WTC11 (cell line): ENCODE measurements around the gene A1BG. TPM values are rescaled to one million over a fixed set of nuclear protein-coding genes. Genes with fewer than 3 reads are reported as not detected.
A peak's percentile ranks its signal among the peaks of the same experiment; 100 is the strongest.

Experiments
- ATF1 ChIP-seq: sonication (generic); formaldehyde crosslinking; IDR thresholded peaks from 2 replicates; pipeline ENCODE4 v1.8.1; 2023; ENCODE audit warnings: mild to moderate bottlenecking, moderate library complexity, missing genetic modification reagents
- CREB1 ChIP-seq: sonication (generic); formaldehyde crosslinking; IDR thresholded peaks from 2 replicates; pipeline ENCODE4 v1.8.0; 2023; ENCODE audit warnings: mild to moderate bottlenecking, missing genetic modification reagents
- ELF4 ChIP-seq: sonication (generic); formaldehyde crosslinking; IDR thresholded peaks from 2 replicates; pipeline ENCODE4 v1.8.1; 2022; ENCODE audit warnings: low read depth, mild to moderate bottlenecking, moderate library complexity, missing genetic modification reagents
- EMX1 ChIP-seq: fragments of 250-450 bp; sonication (Bioruptor Pico); IDR thresholded peaks from 2 replicates; pipeline ENCODE4 v1.8.0; 2021; ENCODE audit warnings: mild to moderate bottlenecking
- ESRRA ChIP-seq: sonication (generic); formaldehyde crosslinking; IDR thresholded peaks from 2 replicates; pipeline ENCODE4 v1.8.1; 2022; ENCODE audit warnings: mild to moderate bottlenecking, missing genetic modification reagents, borderline replicate concordance
- GRHL2 ChIP-seq: fragments of 250-450 bp; sonication (Bioruptor Pico); IDR thresholded peaks from 2 replicates; pipeline ENCODE4 v1.8.0; 2022; ENCODE audit warnings: mild to moderate bottlenecking, moderate library complexity; ENCODE audit not compliant: insufficient replicate concordance, severe bottlenecking
- GTF2I ChIP-seq: fragments of 250-450 bp; sonication (Bioruptor Pico); conservative IDR thresholded peaks from 2 replicates; pipeline ENCODE4 v1.4.0; 2021; ENCODE audit warnings: mild to moderate bottlenecking
- MYBL2 ChIP-seq: sonication (generic); formaldehyde crosslinking; IDR thresholded peaks from 2 replicates; pipeline ENCODE4 v1.8.1; 2023; ENCODE audit warnings: mild to moderate bottlenecking, moderate library complexity, missing genetic modification reagents
- NFYB ChIP-seq: sonication (generic); formaldehyde crosslinking; conservative IDR thresholded peaks from 2 replicates; pipeline ENCODE4 v1.8.0; 2022; ENCODE audit warnings: low read depth, missing genetic modification reagents
- ZNF121 ChIP-seq: sonication (generic); formaldehyde crosslinking; IDR thresholded peaks from 2 replicates; pipeline ENCODE4 v1.8.0; 2023; ENCODE audit warnings: missing genetic modification reagents
- ZNF232 ChIP-seq: sonication (generic); formaldehyde crosslinking; IDR thresholded peaks from 2 replicates; pipeline ENCODE4 v1.8.0; 2022; ENCODE audit warnings: mild to moderate bottlenecking, missing genetic modification reagents
- ZNF423 ChIP-seq: fragments of 250-450 bp; sonication (Bioruptor Pico); IDR thresholded peaks from 2 replicates; pipeline ENCODE4 v2.1.2; 2022; ENCODE audit warnings: mild to moderate bottlenecking, moderate library complexity
- total RNA-seq: library from RNA; stranded (reverse); gene quantifications from 3 replicates; pipeline ENCODE4 v1.2.3, GENCODE V29; 2021
- TF ChIP-seq, protein P1 (sequence below): fragments of 250-450 bp; sonication (Bioruptor Pico); IDR thresholded peaks from 2 replicates; pipeline ENCODE4 v2.1.2; 2022; ENCODE audit warnings: mild to moderate bottlenecking, moderate library complexity
- TF ChIP-seq, protein P2 (sequence below): fragments of 250-450 bp; sonication (Bioruptor Pico); IDR thresholded peaks from 2 replicates; pipeline ENCODE4 v1.9.0; 2021; ENCODE audit warnings: mild to moderate bottlenecking, borderline replicate concordance
- TF ChIP-seq, protein P3 (sequence below): sonication (generic); formaldehyde crosslinking; IDR thresholded peaks from 2 replicates; pipeline ENCODE4 v1.8.0; 2022; ENCODE audit warnings: mild to moderate bottlenecking, missing genetic modification reagents
- TF ChIP-seq, protein P4 (sequence below): sonication (generic); formaldehyde crosslinking; IDR thresholded peaks from 2 replicates; pipeline ENCODE4 v1.8.1; 2023; ENCODE audit warnings: mild to moderate bottlenecking, moderate library complexity, missing genetic modification reagents
- TF ChIP-seq, protein P5 (sequence below): fragments of 250-450 bp; sonication (Bioruptor Pico); conservative IDR thresholded peaks from 2 replicates; pipeline ENCODE4 v1.9.0; 2021; ENCODE audit warnings: mild to moderate bottlenecking
- TF ChIP-seq, protein P6 (sequence below): sonication (generic); formaldehyde crosslinking; IDR thresholded peaks from 2 replicates; pipeline ENCODE4 v1.8.1; 2022; ENCODE audit warnings: low read depth, mild to moderate bottlenecking, moderate library complexity, missing genetic modification reagents, borderline replicate concordance
- TF ChIP-seq, protein P7 (sequence below): sonication (generic); formaldehyde crosslinking; conservative IDR thresholded peaks from 2 replicates; pipeline ENCODE4 v1.8.1; 2022; ENCODE audit warnings: mild to moderate bottlenecking, missing genetic modification reagents
- TF ChIP-seq, protein P8 (sequence below): sonication (generic); formaldehyde crosslinking; IDR thresholded peaks from 2 replicates; pipeline ENCODE4 v1.8.1; 2022; ENCODE audit warnings: low read depth, missing genetic modification reagents, borderline replicate concordance
- TF ChIP-seq, protein P9 (sequence below): sonication (generic); formaldehyde crosslinking; IDR thresholded peaks from 2 replicates; pipeline ENCODE4 v1.8.1; 2023; ENCODE audit warnings: mild to moderate bottlenecking, missing genetic modification reagents, moderate library complexity

A1BG gene
- total RNA-seq, 1 experiment from 2014 or later: 24.3 TPM

DNA sequence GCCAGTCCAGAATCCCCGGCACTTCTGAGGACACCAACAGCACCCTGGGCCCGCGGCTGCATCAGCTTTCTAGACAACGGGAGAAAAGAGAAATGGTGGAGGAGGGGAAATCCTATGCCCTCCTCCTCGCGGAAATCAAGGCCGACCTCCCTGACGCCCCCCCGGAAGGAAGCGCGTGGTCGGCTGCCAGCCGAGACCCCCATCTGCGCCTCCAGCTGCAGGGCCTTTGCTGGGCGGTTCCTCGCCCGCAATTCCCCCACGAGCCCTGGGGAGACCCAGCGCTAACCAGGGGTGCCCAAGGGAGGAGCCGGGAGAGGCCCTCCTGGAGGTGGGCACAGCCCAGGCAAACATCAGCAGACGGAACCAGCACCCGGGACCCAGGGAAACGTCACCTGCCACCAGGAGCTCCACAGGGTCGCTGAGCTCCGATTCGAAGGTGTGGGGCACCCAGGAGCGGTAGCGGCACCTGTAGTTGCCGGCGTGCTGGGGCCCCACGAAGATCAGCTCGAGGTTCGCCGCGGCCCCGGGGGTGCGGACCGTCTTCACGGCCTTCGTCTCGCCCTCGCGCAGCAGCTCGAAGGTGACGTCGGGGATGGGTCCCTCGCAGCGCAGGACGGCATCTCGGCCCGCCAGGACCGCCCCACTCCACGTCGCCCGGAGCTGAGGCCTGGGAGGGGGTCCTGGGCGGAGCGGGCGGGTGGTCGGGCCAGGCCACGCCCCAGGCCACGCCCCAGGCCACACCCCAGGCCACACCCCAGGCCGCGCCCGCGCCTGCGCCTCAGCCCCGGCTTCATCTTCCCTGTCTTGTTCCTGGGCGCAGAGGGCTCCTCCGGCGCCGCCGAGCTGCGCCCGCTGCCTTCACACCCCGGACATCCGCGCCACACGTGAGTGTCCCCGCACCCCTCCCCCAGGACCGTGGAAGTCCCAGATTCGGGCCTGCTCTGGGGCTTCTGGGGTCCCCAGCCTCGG, 6.0 kb downstream of the A1BG start (continued):
- TF ChIP-seq, protein P1, sequence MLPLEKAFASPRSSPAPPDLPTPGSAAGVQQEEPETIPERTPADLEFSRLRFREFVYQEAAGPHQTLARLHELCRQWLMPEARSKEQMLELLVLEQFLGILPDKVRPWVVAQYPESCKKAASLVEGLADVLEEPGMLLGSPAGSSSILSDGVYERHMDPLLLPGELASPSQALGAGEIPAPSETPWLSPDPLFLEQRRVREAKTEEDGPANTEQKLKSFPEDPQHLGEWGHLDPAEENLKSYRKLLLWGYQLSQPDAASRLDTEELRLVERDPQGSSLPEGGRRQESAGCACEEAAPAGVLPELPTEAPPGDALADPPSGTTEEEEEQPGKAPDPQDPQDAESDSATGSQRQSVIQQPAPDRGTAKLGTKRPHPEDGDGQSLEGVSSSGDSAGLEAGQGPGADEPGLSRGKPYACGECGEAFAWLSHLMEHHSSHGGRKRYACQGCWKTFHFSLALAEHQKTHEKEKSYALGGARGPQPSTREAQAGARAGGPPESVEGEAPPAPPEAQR (CRISPR knock-in tag): no peak
- TF ChIP-seq, protein P2, sequence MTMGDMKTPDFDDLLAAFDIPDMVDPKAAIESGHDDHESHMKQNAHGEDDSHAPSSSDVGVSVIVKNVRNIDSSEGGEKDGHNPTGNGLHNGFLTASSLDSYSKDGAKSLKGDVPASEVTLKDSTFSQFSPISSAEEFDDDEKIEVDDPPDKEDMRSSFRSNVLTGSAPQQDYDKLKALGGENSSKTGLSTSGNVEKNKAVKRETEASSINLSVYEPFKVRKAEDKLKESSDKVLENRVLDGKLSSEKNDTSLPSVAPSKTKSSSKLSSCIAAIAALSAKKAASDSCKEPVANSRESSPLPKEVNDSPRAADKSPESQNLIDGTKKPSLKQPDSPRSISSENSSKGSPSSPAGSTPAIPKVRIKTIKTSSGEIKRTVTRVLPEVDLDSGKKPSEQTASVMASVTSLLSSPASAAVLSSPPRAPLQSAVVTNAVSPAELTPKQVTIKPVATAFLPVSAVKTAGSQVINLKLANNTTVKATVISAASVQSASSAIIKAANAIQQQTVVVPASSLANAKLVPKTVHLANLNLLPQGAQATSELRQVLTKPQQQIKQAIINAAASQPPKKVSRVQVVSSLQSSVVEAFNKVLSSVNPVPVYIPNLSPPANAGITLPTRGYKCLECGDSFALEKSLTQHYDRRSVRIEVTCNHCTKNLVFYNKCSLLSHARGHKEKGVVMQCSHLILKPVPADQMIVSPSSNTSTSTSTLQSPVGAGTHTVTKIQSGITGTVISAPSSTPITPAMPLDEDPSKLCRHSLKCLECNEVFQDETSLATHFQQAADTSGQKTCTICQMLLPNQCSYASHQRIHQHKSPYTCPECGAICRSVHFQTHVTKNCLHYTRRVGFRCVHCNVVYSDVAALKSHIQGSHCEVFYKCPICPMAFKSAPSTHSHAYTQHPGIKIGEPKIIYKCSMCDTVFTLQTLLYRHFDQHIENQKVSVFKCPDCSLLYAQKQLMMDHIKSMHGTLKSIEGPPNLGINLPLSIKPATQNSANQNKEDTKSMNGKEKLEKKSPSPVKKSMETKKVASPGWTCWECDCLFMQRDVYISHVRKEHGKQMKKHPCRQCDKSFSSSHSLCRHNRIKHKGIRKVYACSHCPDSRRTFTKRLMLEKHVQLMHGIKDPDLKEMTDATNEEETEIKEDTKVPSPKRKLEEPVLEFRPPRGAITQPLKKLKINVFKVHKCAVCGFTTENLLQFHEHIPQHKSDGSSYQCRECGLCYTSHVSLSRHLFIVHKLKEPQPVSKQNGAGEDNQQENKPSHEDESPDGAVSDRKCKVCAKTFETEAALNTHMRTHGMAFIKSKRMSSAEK (CRISPR knock-in tag): no peak
- no peak; the same call in 1 of the 2 replicates for TF ChIP-seq MYBL2 (CRISPR knock-in tag)
- no peak for TF ChIP-seq ELF4 (CRISPR knock-in tag)
- no peak for TF ChIP-seq ESRRA
- TF ChIP-seq, protein P3, sequence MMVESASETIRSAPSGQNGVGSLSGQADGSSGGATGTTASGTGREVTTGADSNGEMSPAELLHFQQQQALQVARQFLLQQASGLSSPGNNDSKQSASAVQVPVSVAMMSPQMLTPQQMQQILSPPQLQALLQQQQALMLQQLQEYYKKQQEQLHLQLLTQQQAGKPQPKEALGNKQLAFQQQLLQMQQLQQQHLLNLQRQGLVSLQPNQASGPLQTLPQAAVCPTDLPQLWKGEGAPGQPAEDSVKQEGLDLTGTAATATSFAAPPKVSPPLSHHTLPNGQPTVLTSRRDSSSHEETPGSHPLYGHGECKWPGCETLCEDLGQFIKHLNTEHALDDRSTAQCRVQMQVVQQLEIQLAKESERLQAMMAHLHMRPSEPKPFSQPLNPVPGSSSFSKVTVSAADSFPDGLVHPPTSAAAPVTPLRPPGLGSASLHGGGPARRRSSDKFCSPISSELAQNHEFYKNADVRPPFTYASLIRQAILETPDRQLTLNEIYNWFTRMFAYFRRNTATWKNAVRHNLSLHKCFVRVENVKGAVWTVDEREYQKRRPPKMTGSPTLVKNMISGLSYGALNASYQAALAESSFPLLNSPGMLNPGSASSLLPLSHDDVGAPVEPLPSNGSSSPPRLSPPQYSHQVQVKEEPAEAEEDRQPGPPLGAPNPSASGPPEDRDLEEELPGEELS (CRISPR knock-in tag): 0 out of 2 replicates have a peak, but pooled peaks have one; percentile 35
- TF ChIP-seq GTF2I (CRISPR knock-in tag): no peak
- TF ChIP-seq ZNF232 (CRISPR knock-in tag): no peak
- no peak for TF ChIP-seq EMX1 (CRISPR knock-in tag)
- TF ChIP-seq, protein P4, sequence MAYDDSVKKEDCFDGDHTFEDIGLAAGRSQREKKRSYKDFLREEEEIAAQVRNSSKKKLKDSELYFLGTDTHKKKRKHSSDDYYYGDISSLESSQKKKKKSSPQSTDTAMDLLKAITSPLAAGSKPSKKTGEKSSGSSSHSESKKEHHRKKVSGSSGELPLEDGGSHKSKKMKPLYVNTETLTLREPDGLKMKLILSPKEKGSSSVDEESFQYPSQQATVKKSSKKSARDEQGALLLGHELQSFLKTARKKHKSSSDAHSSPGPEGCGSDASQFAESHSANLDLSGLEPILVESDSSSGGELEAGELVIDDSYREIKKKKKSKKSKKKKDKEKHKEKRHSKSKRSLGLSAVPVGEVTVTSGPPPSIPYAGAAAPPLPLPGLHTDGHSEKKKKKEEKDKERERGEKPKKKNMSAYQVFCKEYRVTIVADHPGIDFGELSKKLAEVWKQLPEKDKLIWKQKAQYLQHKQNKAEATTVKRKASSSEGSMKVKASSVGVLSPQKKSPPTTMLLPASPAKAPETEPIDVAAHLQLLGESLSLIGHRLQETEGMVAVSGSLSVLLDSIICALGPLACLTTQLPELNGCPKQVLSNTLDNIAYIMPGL (CRISPR knock-in tag): peak; percentile 74
- TF ChIP-seq, protein P5, sequence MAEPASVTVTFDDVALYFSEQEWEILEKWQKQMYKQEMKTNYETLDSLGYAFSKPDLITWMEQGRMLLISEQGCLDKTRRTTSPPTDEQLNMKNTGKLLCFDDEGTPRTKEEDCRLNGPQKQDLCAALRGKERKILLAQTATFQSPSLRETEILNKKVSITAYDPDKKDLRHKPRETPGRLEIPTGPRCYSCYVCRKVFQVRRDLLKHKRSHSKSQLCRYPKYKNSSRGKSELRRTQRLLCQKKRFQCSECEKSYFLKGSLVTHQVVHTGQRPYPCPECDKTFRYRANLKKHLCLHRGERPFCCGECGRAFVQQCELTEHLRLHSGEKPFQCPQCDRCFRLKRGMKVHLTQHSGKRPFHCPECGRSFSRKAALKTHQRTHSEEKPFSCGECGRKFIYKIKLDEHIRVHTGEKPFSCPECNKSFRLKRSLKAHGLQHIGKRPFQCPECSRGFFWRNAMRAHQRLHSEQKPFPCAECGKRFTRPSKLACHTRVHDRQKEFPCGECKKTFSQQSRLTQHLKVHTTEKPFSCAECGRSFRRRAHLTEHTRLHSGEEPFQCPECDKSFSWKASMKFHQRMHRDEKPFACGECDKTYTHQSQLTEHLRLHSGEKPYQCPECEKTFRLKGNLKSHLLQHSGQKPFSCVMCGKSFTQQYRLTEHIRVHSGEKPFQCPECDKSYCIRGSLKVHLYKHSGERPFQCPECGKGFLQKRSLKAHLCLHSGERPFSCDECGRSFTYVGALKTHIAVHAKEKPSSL: no peak
- no peak for TF ChIP-seq GRHL2 (CRISPR knock-in tag)
- TF ChIP-seq, protein P6, sequence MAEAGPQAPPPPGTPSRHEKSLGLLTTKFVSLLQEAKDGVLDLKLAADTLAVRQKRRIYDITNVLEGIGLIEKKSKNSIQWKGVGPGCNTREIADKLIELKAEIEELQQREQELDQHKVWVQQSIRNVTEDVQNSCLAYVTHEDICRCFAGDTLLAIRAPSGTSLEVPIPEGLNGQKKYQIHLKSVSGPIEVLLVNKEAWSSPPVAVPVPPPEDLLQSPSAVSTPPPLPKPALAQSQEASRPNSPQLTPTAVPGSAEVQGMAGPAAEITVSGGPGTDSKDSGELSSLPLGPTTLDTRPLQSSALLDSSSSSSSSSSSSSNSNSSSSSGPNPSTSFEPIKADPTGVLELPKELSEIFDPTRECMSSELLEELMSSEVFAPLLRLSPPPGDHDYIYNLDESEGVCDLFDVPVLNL (CRISPR knock-in tag): no peak
- TF ChIP-seq, protein P7, sequence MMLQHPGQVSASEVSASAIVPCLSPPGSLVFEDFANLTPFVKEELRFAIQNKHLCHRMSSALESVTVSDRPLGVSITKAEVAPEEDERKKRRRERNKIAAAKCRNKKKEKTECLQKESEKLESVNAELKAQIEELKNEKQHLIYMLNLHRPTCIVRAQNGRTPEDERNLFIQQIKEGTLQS (CRISPR knock-in tag): no peak
- TF ChIP-seq ZNF423 (CRISPR knock-in tag): peak; percentile 59
- TF ChIP-seq, protein P8, sequence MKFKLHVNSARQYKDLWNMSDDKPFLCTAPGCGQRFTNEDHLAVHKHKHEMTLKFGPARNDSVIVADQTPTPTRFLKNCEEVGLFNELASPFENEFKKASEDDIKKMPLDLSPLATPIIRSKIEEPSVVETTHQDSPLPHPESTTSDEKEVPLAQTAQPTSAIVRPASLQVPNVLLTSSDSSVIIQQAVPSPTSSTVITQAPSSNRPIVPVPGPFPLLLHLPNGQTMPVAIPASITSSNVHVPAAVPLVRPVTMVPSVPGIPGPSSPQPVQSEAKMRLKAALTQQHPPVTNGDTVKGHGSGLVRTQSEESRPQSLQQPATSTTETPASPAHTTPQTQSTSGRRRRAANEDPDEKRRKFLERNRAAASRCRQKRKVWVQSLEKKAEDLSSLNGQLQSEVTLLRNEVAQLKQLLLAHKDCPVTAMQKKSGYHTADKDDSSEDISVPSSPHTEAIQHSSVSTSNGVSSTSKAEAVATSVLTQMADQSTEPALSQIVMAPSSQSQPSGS (CRISPR knock-in tag): no peak
- no peak for TF ChIP-seq ATF1
- TF ChIP-seq CREB1: no peak
- TF ChIP-seq NFYB: peak; percentile 24; the same call in 1 of the 2 replicates
- no peak for TF ChIP-seq ZNF121 (CRISPR knock-in tag)
- TF ChIP-seq, protein P9, sequence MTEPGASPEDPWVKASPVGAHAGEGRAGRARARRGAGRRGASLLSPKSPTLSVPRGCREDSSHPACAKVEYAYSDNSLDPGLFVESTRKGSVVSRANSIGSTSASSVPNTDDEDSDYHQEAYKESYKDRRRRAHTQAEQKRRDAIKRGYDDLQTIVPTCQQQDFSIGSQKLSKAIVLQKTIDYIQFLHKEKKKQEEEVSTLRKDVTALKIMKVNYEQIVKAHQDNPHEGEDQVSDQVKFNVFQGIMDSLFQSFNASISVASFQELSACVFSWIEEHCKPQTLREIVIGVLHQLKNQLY (CRISPR knock-in tag): no peak
